Body of pancreas (tissue), 4 donors: ENCODE data around the gene MEA1.

Source experiments
- POLR2A ChIP-seq, 3 donors: fragments of 450-650 bp; IDR thresholded peaks; one replicate each; pipeline ENCODE4 v1.6.1; 2016; ENCODE audit warnings: antibody characterized with exemption in 3 of 3, mild to moderate bottlenecking in 2 of 3
- TF ChIP-seq, protein P1 (sequence below), 7 experiments: fragments of 450-650 bp in 4 of 7; fragments of 200-600 bp in 3 of 7; sonication (generic) in 3 of 7; IDR thresholded peaks; one replicate each; pipeline ENCODE4 v1.5.1; 2016 to 2019; ENCODE audit warnings: antibody characterized with exemption in 7 of 7

DNA sequence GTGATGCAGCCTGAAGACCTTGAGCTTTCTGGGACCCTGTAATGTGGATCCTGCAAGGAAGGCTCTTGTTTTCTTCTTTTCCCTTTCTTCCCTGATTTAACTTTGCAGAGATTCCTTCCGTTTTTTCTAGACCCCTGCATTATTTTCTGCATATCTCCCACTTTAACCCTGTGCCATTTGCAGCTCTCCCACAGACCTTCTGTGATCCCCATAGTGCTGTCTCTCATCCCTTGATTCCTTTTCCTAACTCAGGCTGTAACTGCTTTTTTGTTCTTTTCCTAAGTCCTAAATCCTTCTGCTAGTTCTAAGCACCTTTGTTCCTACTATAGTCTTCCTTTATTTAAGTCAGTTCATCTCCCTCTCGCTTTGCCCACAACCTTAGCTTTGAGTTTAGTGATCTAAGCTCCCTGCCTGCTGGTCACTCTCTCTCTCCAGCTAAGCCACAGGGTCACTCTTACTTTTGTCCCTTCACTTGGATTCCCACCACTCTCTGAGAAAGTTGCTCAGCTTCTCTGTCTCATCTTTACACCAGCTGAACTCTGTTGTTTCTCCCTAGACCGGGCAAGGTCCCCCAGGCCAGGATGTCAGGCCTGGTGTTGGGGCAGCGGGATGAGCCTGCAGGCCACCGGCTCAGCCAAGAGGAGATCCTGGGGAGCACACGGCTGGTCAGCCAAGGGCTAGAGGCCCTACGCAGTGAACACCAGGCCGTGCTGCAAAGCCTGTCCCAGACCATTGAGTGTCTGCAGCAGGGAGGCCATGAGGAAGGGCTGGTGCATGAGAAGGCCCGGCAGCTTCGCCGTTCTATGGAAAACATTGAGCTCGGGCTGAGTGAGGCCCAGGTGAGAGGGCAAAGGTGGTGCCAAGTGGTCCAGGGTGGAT lies 47.2 kb upstream of the MEA1 start:
- TF ChIP-seq, protein P1, sequence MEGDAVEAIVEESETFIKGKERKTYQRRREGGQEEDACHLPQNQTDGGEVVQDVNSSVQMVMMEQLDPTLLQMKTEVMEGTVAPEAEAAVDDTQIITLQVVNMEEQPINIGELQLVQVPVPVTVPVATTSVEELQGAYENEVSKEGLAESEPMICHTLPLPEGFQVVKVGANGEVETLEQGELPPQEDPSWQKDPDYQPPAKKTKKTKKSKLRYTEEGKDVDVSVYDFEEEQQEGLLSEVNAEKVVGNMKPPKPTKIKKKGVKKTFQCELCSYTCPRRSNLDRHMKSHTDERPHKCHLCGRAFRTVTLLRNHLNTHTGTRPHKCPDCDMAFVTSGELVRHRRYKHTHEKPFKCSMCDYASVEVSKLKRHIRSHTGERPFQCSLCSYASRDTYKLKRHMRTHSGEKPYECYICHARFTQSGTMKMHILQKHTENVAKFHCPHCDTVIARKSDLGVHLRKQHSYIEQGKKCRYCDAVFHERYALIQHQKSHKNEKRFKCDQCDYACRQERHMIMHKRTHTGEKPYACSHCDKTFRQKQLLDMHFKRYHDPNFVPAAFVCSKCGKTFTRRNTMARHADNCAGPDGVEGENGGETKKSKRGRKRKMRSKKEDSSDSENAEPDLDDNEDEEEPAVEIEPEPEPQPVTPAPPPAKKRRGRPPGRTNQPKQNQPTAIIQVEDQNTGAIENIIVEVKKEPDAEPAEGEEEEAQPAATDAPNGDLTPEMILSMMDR (IDR thresholded peaks at IDR 0.05): no peak
- TF ChIP-seq POLR2A (IDR thresholded peaks at IDR 0.05): no peak
